ENCODE results near the gene VIL1. TPM values are rescaled to one million over a fixed set of nuclear protein-coding genes. Genes with fewer than 3 reads are reported as not detected.
A peak's percentile ranks its signal among the peaks of the same experiment; 100 is the strongest.

The VIL1 gene
- total RNA-seq, 1 donor from 2014 or later, result not detected

- DNase-seq (ENCODE audit: low spot score in 2 of 2), result no peak
- no peak for FAIRE-seq
Observed at GRCh38 chr2:218479595-218479994, 60.7 kb downstream of the VIL1 start.

GRCh38 chr2:218482651-218483050, 63.7 kb downstream of the VIL1 start:
- DNase-seq (ENCODE audit: low spot score in 2 of 2) (no peak), FAIRE-seq (peak; percentile 15)

GRCh38 chr2:218485986-218486667, 67.2 kb downstream of the VIL1 start:
- DNase-seq (ENCODE audit: low spot score in 2 of 2), result no peak
- no peak for FAIRE-seq

GRCh38 chr2:218500501-218501060, 81.7 kb downstream of the VIL1 start:
- FAIRE-seq, result no peak
- no peak for DNase-seq (ENCODE audit: low spot score in 2 of 2)

GRCh38 chr2:218501665-218502064, 82.7 kb downstream of the VIL1 start:
- DNase-seq (ENCODE audit: low spot score in 2 of 2) (no peak), FAIRE-seq (no peak)

Small RNAs within 50 kb of the gene (small RNA-seq; reads per million reads assigned to genes)
- gene MIR26B, result 736 reads per million, percentile 99 among the genes with 10 or more reads in this experiment

Other genes starting within 250 kb of the VIL1 start
- gene ARPC2, start 201.9 kb upstream of the VIL1 start, total RNA-seq, result 139 TPM
- not detected for gene GPBAR1, start 158.1 kb upstream of the VIL1 start, total RNA-seq
- 98.2 TPM for gene AAMP, start 149.0 kb upstream of the VIL1 start, total RNA-seq
- 15.1 TPM for gene PNKD, start 148.6 kb upstream of the VIL1 start, total RNA-seq
- 9.4 TPM for gene TMBIM1, start 126.6 kb upstream of the VIL1 start, total RNA-seq
- gene CATIP, start 62.3 kb upstream of the VIL1 start, total RNA-seq, result not detected
- 0.82 TPM for gene SLC11A1, start 36.9 kb upstream of the VIL1 start, total RNA-seq
- gene CTDSP1, start 19.3 kb upstream of the VIL1 start, total RNA-seq, result 7.7 TPM
- 34.6 TPM for gene USP37, start 149.2 kb downstream of the VIL1 start, total RNA-seq
- 47.3 TPM for gene CNOT9, start 149.7 kb downstream of the VIL1 start, total RNA-seq
- gene PLCD4, start 188.8 kb downstream of the VIL1 start, total RNA-seq, result 1.2 TPM
- gene ZNF142, start 240.5 kb downstream of the VIL1 start, total RNA-seq, result 11.4 TPM
- 28.9 TPM for gene BCS1L, start 240.6 kb downstream of the VIL1 start, total RNA-seq